ENCODE results near the gene ZDHHC9.

ZDHHC9 gene

DNA sequence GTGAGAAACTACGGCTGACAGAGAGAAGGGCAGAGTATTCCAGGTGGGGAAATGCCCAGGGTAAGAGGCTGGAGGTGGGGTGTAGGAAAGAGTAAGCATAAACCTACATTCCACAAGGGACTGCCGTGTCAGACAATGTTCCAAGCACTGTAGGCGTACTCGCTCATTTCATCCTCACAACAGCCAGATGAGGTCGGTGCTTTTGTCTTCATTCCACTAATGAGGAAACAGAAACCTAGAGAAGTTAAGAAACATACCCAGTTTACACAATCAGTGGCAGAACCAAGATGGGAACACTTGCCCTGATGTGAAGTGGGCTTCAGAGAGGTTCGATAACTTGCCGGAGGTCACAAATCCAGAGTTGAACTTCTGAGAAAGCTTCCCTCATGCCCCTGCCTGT, 59.3 kb downstream of the ZDHHC9 start:
- DNase-seq: no peak

DNA sequence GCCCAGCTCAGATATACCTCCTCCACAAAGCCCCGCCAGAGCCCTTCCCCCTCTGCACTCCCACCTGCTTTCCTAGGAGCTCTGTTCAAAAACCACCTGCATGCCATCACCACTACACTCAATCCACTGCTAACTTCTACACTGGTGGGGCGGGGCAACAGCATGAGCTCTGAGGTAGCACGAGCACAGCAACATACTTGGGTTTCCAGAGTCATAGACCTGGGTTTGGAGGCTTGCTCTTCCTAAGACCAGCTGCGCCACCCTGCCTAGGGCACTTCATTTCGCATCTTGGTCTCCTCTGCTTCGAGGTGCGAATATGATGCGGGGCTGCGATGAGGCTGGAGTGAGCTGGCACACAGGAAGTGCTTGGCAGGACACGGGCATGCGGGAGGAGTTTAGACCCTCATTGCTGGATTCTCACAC, 60.4 kb downstream of the ZDHHC9 start:
- no peak for DNase-seq

GRCh38 chrX:129782706-129783105, 61.0 kb downstream of the ZDHHC9 start:
- no peak for DNase-seq

DNA sequence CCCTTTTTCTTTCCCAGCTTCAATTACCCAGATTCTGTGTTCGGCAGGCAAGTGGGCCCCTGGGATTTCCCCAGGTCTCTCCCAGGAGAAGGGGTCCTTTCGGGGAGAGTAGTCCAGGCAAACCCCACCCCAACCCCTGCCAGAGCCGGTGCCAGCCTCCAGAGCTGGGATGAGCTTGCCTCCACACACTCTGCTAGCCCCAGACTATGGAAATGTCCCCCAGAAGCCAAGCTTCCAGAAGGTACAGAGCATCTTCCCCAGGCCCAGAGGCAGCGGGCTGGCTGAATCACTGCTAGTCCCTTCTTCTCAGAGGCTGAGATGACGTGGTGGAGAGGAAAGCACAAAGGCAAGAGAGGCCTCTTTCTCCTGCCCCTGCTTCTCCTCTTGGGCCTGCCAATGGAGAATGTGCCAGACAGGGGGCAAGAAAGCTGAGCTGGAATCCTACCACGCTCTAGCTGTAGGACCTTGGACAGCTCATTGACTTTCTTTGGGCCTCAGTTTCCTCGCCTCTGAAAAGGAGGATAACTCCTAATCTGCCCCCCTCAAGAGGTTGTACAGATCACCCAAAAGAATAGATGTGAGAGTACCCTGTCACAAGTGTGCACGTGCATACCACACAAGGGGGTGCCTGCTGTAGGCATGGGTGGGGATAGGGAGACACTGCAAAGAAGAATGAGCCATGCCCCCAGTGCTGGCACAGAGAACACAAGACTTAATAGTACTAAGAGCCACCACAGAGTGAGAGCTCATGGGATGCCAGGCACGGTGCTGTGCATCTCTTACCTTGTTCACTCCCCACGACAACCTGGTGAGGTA, 61.8 kb downstream of the ZDHHC9 start:
- DNase-seq: no peak

- no peak for DNase-seq
These were observed 62.5 kb downstream of the ZDHHC9 start for GRCh38 chrX:129781134-129781672.

GRCh38 chrX:129780441-129781105, 63.1 kb downstream of the ZDHHC9 start:
- DNase-seq: no peak

DNA sequence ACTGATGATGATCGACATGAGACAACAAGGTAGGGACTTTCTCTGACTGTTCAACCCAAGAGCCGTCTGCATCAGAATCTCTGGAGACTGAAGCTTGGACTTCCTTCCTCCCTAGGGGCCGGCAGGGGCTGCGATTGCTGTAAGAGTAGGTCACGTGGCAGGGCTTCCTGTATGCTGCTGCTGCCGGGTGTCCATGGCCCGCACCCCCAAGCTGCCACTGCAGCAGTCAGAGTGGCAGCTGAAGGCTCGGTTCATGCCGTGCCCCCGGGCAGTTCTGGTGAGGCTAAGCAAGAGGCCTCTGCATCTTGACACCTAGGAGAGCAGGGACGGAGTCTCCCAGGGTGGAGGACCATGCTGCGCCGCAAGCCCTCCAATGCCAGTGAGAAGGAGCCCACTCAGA, 63.9 kb downstream of the ZDHHC9 start, which contains the start of gene SASH3:
Gene SASH3, plus strand, starts transcription at position 203 of the 400 bp plus-strand sequence. Its CDS starts 149 bp downstream, at position 352.
- DNase-seq: no peak

DNA sequence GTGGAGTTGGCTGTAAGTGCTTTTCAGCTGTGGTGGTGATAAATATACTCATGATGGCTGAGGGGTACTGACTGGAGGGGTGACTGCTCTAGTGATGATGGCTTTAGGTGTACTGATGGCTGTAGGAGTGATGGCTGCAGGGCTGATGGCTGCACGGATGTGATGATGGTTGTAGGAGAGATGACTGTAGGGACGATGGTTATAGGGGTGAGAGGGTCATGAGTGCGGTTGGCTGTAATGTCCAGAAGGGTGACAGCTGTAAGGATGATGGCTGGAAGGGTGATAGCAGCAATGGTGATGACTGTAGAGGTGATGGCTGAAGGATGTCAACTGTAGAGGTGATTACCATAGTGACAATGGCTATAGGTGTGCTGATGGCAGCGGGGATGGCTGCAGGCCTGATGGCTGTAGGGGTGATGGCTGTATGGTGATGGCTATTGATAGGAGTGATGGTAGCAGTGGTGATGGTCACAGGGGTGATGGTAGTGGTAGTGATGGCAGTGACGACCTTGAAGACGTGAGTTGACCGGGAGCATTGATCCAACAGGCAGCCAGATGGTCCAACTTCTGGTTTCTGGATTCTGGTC, 64.5 kb downstream of the ZDHHC9 start:
- no peak for DNase-seq

DNA sequence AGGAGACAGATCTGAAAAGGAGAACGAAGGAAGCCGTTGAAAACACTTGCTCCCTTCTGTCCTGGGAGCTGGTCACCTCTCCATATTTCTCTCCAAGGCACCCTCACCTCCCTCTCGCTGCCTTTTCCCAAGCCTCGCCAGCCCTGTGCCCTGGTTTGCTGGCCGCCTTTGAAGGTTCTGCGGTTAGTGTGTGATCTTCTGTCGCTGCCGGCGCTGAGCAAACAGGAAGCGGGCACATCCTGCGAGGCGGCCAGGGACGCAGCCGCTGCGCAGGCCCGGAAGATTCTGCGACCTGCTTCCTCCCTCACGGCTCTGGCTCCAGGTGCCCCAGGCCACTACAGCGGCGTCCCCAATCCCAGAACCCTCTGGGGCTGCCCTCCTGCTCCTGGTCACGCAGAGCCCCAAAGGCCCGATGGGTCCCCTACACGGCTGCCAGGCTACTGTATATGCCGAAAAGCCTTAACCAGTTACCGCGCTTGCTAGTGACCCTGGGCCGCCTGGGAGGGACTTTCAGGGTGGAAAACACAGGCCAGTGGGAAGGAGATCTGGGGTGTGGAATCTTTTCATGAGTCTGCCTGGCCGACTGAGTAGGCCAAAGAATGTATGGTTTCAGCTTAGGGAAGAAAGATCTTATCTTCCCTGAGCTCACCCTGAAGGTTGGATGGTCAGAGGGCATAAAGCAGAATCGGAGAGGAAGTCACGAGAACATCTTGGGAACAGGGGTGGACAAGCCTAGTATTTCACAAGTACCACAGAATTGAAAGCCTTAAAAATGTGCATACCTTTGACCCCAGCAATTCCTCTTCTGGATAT, 66.3 kb downstream of the ZDHHC9 start:
- DNase-seq: peak; percentile 48

DNA sequence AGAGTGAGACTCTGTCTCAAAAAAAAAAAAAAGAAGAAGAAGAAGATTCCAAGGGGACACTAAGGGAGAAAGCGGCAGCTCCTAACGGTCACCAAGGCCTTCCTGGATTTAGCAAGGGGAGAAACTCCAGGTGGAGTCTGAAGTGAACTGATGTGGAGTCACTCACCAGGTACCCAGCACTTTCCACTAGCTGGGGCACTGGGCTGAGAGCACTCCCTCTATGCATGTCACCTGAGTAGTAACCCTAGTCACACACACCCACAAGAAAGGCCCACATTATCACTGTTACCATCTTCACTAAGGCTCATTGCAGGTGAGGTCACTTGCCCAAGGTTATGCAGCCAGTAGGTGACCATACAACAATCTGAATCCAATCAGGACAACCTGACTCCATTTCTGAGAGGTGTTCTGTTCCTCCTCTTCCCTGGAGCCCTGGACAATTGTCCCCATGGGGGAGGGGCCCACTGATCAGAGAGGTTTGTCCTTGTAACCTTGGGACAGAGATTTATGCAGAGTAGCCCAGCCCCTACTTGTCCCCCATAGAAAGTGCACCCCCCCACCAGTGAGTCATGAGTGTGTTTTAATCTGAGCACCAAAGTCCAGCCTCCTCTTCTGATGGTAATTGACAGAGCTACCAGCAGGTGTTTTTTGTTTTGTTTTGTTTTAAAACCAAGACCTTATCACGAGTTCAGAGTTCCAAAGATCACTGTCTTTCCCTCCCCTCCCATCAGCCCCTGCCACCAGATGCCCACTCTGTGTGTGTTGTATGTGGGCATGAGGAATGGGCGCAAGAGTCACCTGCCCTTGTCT, 69.8 kb downstream of the ZDHHC9 start:
- no peak for DNase-seq

- no peak for DNase-seq
These were observed 70.8 kb downstream of the ZDHHC9 start for GRCh38 chrX:129772796-129773431.

GRCh38 chrX:129771266-129771995, 72.3 kb downstream of the ZDHHC9 start:
- no peak for DNase-seq

GRCh38 chrX:129769467-129770154, 74.1 kb downstream of the ZDHHC9 start:
- DNase-seq: no peak

DNA sequence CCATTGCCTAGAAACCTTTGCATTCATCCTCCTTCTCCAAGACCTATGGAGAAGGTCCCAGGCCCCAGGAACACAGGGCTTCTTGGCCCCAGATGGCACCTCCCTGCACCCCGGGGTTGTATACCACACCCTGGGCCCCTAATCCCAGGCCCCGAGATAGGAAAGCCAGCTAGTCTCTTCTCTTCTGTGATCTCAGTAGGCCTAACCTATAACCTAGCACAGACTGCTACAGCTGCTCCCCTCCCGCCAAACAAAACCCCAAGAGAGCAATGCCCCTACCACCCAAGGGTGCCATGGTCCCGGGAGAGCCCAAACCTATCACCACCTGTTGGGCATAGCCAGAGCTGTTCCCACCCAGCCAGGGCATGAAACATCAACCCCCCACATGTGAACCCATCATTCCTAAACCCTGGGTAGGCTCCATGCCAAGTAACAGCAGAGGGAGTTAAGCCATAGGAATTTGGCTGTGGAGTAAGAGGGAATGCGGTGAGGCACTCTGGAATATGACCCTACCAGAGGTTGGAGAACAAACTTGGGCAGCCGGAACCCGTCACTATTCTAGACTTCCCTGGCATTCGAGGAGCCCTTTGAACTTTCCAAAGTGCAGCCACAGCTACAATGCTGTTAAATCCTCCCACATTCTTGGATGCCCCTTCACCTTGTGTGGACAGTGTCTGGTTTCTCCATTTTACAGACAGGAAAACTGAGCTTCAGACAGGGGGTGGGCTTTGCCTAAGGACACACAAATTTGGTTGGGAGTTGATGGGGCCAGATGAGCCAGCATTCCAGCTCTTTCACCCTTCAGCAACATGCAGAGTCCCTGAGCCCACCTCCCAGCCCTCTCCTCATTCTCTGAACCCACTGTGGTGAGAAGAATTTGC, 74.9 kb downstream of the ZDHHC9 start:
- DNase-seq: no peak

DNA sequence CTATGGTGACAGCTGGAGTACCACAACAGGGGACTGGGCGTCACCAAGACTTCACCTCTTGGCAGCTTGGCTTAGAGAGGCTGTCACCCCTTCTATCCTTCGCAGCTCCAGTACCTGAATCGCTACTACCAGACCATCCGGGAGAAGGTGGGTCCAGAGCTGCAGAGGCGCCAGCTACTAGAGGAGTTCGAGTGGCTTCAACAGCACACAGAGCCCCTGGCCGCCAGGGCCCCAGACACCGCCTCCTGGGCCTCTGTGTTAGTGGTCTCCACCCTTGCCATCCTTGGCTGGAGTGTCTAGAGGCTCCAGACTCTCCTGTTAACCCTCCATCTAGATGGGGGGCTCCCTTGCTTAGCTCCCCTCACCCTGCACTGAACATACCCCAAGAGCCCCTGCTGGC, 75.5 kb downstream of the ZDHHC9 start:
- DNase-seq: no peak

GRCh38 chrX:129763666-129764065, 80.0 kb downstream of the ZDHHC9 start:
- DNase-seq: no peak

DNA sequence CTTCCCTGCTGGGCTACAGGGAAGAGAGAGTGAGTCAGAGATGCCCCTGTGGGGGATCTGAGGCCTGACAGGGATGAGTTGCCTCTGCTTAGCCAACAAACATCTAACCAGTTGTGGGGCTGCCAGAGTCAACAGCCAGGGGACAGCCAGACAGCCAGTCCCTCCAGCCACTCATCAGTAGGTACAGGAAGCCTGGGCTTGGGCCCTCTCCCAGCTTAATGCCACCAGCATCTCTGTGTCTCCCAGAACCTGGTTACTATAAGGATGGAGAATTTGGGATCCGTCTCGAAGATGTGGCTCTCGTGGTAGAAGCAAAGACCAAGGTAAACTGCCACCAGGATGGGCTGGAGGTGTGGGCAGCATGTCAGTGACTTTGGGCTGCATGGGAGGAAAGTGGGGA, 81.2 kb downstream of the ZDHHC9 start:
- DNase-seq: no peak

DNA sequence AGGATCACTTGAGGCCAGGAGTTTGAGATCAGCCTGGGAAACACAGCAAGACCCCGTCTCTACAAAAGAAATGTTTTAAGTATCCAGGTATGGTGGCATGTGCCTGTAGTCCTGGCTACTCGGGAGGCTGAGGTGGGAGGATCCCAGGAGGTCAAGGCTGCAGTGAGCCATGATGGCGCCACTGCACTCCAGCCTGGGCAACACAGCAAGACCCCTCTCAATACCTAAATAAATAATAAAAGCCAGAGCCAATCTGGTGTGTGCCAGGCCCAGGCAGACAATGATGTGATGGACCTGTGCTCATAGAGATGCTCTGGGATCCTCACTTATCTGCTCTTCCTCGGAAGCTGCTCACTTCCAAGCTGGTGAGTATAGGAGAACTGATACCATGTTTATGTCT, 82.1 kb downstream of the ZDHHC9 start:
- no peak for DNase-seq

GRCh38 chrX:129760981-129761380, 82.7 kb downstream of the ZDHHC9 start:
- no peak for DNase-seq

Data from NCI-H510A (cell line).